HCT116 (cell line): ENCODE results near the gene CSN3. TPM values are rescaled to one million over a fixed set of nuclear protein-coding genes. Genes with fewer than 3 reads are reported as not detected.

Experiments
- ATAC-seq: fragments of 200-7000 bp; cut with Tn5 transposase; 2 replicates; pipeline ENCODE4 v1.9.1; 2020; ENCODE audit warnings: mild to moderate bottlenecking, moderate library complexity
- BruUV-seq: library from RNA; stranded (reverse); fragments of 400-500 nt; replicated peaks from 2 replicates; lab custom pipeline; 2021; lab: Mats Ljungman, UMichigan
- CTCF ChIA-PET: fragments of 300-600 bp; sonication (Branson Sonifier 250); formaldehyde crosslinking; loops from one replicate; lab custom pipeline; 2021; ENCODE audit warnings: antibody characterized with exemption; lab: Charles Lee
- POLR2A ChIA-PET: fragments of 300-600, 350-600 bp; sonication (Branson Sonifier 250); formaldehyde crosslinking; loops from one replicate; lab custom pipeline; 2021; ENCODE audit warnings: antibody characterized with exemption; lab: Charles Lee
- RAD21 ChIA-PET, 2 experiments: fragments of 300-600 bp; sonication (Branson Sonifier 250); formaldehyde crosslinking; loops; one replicate each; lab custom pipeline; 2023; ENCODE audit warnings: low total read pairs in 2 of 2; ENCODE audit not compliant: uncharacterized antibody in 2 of 2, unreplicated experiment in 2 of 2, low non-redundant PET in 1 of 2; lab: Charles Lee
- DNase-seq: peaks from one replicate; pipeline ENCODE4 v3.0.0-alpha.2; 2010; ENCODE audit warnings: low read depth, low spot score
- H2AFZ ChIP-seq: fragments of 200-600 bp; shearing (Covaris generic), sonication (generic); 2 replicates; pipeline ENCODE4 v1.6.1; 2017; ENCODE audit warnings: low read depth, mixed run types, mixed read lengths, antibody characterized with exemption, low read length; ENCODE audit not compliant: poor library complexity, severe bottlenecking
- H3K27ac ChIP-seq: 2 replicates; pipeline ENCODE4 v1.5.1; 2012; ENCODE audit warnings: low read depth, low read length
- H3K27me3 ChIP-seq: fragments of 200-600 bp; sonication (generic); 2 replicates; pipeline ENCODE4 v1.6.1; 2016; ENCODE audit warnings: mixed run types, low read length, mixed read lengths; ENCODE audit not compliant: insufficient read depth
- H3K36me3 ChIP-seq, 2 experiments: fragments of 200-500 bp in 1 of 2; fragments of 200-600 bp in 1 of 2; sonication (Bioruptor generic) in 1 of 2; sonication (generic) in 1 of 2; 2 replicates each; pipeline versions ENCODE4 v1.5.1 to v1.6.1; 2014 to 2016; ENCODE audit warnings: low read length in 2 of 2, inconsistent platforms in 1 of 2, mixed read lengths in 1 of 2, mixed run types in 1 of 2; ENCODE audit not compliant: insufficient read depth in 2 of 2, control insufficient read depth in 1 of 2
- H3K4me1 ChIP-seq, 2 experiments: fragments of 200-600 bp in 1 of 2; sonication (generic) in 1 of 2; 2 replicates each; pipeline versions ENCODE4 v1.5.1 to v1.6.1; 2012 to 2017; ENCODE audit warnings: low read length in 2 of 2, inconsistent platforms in 1 of 2, mild to moderate bottlenecking in 1 of 2, mixed read lengths in 1 of 2, mixed run types in 1 of 2, moderate library complexity in 1 of 2; ENCODE audit not compliant: insufficient read depth in 2 of 2, control insufficient read depth in 1 of 2
- H3K4me2 ChIP-seq: fragments of 200-600 bp; sonication (generic); 2 replicates; pipeline ENCODE4 v1.6.1; 2017; ENCODE audit warnings: mixed run types, low read length, mixed read lengths
- H3K4me3 ChIP-seq, 2 experiments: fragments of 200-600 bp in 1 of 2; sonication (generic) in 1 of 2; replicated peaks in 1 of 2; 2 replicates each; pipeline ENCODE4 v1.5.1; 2011 to 2016; ENCODE audit warnings: low read length in 2 of 2, control low read depth in 1 of 2, low read depth in 1 of 2, mild to moderate bottlenecking in 1 of 2, mixed read lengths in 1 of 2, mixed run types in 1 of 2
- H3K79me2 ChIP-seq: fragments of 200-600 bp; sonication (generic); 2 replicates; pipeline ENCODE4 v1.6.1; 2017; ENCODE audit warnings: mild to moderate bottlenecking, mixed run types, low read length, moderate library complexity, mixed read lengths; ENCODE audit not compliant: insufficient read depth
- H3K9ac ChIP-seq: fragments of 200-600 bp; sonication (generic); 2 replicates; pipeline ENCODE4 v1.6.1; 2016; ENCODE audit warnings: low read length, mixed read lengths
- H3K9me2 ChIP-seq: fragments of 200-600 bp; sonication (generic), shearing (Covaris generic); 2 replicates; pipeline ENCODE4 v1.6.1; 2017; ENCODE audit warnings: mixed run types, mild to moderate bottlenecking, moderate library complexity; ENCODE audit not compliant: insufficient read depth
- H3K9me3 ChIP-seq, 2 experiments: fragments of 200-500 bp in 1 of 2; fragments of 200-600 bp in 1 of 2; sonication (Bioruptor generic) in 1 of 2; sonication (generic) in 1 of 2; 2 replicates each; pipeline ENCODE4 v1.6.1; 2014 to 2017; ENCODE audit warnings: low read length in 2 of 2, mixed read lengths in 2 of 2, inconsistent platforms in 1 of 2, low read depth in 1 of 2, mild to moderate bottlenecking in 1 of 2, mixed run types in 1 of 2, moderate library complexity in 1 of 2; ENCODE audit not compliant: control insufficient read depth in 1 of 2, insufficient read depth in 1 of 2
- H4K20me1 ChIP-seq: fragments of 200-600 bp; sonication (generic), shearing (Covaris generic); 2 replicates; pipeline ENCODE4 v1.6.1; 2017; ENCODE audit warnings: mixed run types, mild to moderate bottlenecking, moderate library complexity; ENCODE audit not compliant: insufficient read depth
- ATF3 ChIP-seq: IDR thresholded peaks from 2 replicates; pipeline ENCODE4 v1.6.1; 2012
- CBX3 ChIP-seq: IDR thresholded peaks from 2 replicates; pipeline ENCODE4 v1.6.1; 2012; ENCODE audit warnings: low read depth
- CEBPB ChIP-seq: IDR thresholded peaks from 2 replicates; pipeline ENCODE4 v1.6.1; 2012; ENCODE audit warnings: low read depth
- CTCF ChIP-seq, 3 experiments: fragments of 200-600 bp in 1 of 3; sonication (generic) in 1 of 3; IDR thresholded peaks in 2 of 3; conservative IDR thresholded peaks in 1 of 3; 2 replicates each; pipeline ENCODE4 v1.5.1; 2012 to 2017; ENCODE audit warnings: low read depth in 2 of 3, low read length in 2 of 3, antibody characterized with exemption in 1 of 3, borderline replicate concordance in 1 of 3, control low read depth in 1 of 3, mild to moderate bottlenecking in 1 of 3, mixed read lengths in 1 of 3, mixed run types in 1 of 3, moderate library complexity in 1 of 3; ENCODE audit not compliant: insufficient read depth in 1 of 3
- ELF1 ChIP-seq: IDR thresholded peaks from 2 replicates; pipeline ENCODE4 v1.6.1; 2012; ENCODE audit warnings: low read depth, borderline replicate concordance
- EZH2 ChIP-seq: fragments of 200-600 bp; sonication (generic); IDR thresholded peaks from 2 replicates; pipeline ENCODE4 v1.6.1; 2017; ENCODE audit warnings: antibody characterized with exemption, mixed run types
- FOSL1 ChIP-seq: IDR thresholded peaks from 2 replicates; pipeline ENCODE4 v1.6.1; 2012; ENCODE audit warnings: low read depth
- MAX ChIP-seq: IDR thresholded peaks from 2 replicates; pipeline ENCODE4 v1.6.1; 2012
- RAD21 ChIP-seq: IDR thresholded peaks from 2 replicates; pipeline ENCODE4 v1.6.1; 2012; ENCODE audit warnings: low read depth, mild to moderate bottlenecking
- SIN3A ChIP-seq: IDR thresholded peaks from 2 replicates; pipeline ENCODE4 v1.6.1; 2012; ENCODE audit warnings: low read depth
- SP1 ChIP-seq: IDR thresholded peaks from 2 replicates; pipeline ENCODE4 v1.6.1; 2012; ENCODE audit warnings: low read depth
- SRF ChIP-seq: IDR thresholded peaks from 2 replicates; pipeline ENCODE4 v1.6.1; 2012; ENCODE audit warnings: low read depth
- TCF7L2 ChIP-seq: IDR thresholded peaks from 2 replicates; pipeline ENCODE4 v1.7.0; 2011; ENCODE audit warnings: borderline replicate concordance, inconsistent platforms; ENCODE audit not compliant: insufficient read depth, insufficient read length; ENCODE audit errors: extremely low read depth
- ZBTB33 ChIP-seq: IDR thresholded peaks from 2 replicates; pipeline ENCODE4 v1.6.1; 2011; ENCODE audit warnings: mild to moderate bottlenecking, low read length, moderate library complexity; ENCODE audit not compliant: insufficient replicate concordance; ENCODE audit errors: extremely low read depth
- ZFX ChIP-seq: fragments of 450-650 bp; IDR thresholded peaks from 2 replicates; pipeline ENCODE4 v1.6.1; 2017
- ZNF274 ChIP-seq: fragments of 200-500 bp; sonication (Bioruptor generic); IDR thresholded peaks from 2 replicates; pipeline ENCODE4 v1.6.1; 2014; ENCODE audit warnings: mild to moderate bottlenecking, low read depth, low read length, inconsistent platforms
- intact Hi-C: fragments of 100-400 bp; cut with micrococcal nuclease; formaldehyde crosslinking; loops from 2 replicates; pipeline ENCODE4 v1.10.0; 2022
- total RNA-seq: library from RNA; stranded (reverse); gene quantifications from one replicate; pipeline ENCODE4 v1.2.1, GENCODE V29; 2021; ENCODE audit not compliant: unreplicated experiment

Gene CSN3
- total RNA-seq, 1 experiment from 2014 or later = not detected

- no peak for TF ChIP-seq ZNF274
- no peak for TF ChIP-seq ZFX
- TF ChIP-seq SP1 = no peak
- TF ChIP-seq SIN3A = no peak
- TF ChIP-seq CBX3 = no peak
- TF ChIP-seq RAD21 = no peak
- no peak for TF ChIP-seq EZH2
- TF ChIP-seq, all 23 proteins: peak for 0
Measured at GRCh38 chr4:70196857-70197256, 45.5 kb upstream of the CSN3 start (continued).

- H4K20me1 ChIP-seq = no peaks in the 10 kb centered on the region
- H3K79me2 ChIP-seq = no peaks in the 10 kb centered on the region
- no peak overlapping the region for H3K4me2 ChIP-seq
- ChIA-PET POLR2A (no interaction called here), CTCF (no interaction called here), RAD21 (no interaction called here)
- H3K36me3 ChIP-seq = no peaks in the 10 kb centered on the region
- H3K4me1 ChIP-seq = no peaks in the 10 kb centered on the region
- ATAC-seq (no peak), DNase-seq (no peak)
- no peak overlapping the region for H3K9ac ChIP-seq
- H3K9me3 ChIP-seq = no peaks in the 10 kb centered on the region
- H3K27me3 ChIP-seq = no peaks in the 10 kb centered on the region
- intact Hi-C loops = no loop called here
- H3K9me2 ChIP-seq = no peaks in the 10 kb centered on the region
- no peak overlapping the region for H3K27ac ChIP-seq
- no TSS peak for BruUV-seq
- TF ChIP-seq CEBPB (no peak), RAD21 (no peak), ATF3 (no peak), ELF1 (no peak), FOSL1 (no peak)
- no peak overlapping the region for H2AFZ ChIP-seq
- no peak overlapping the region for H3K4me3 ChIP-seq
Measured at GRCh38 chr4:70197842-70198241, 44.6 kb upstream of the CSN3 start.

GRCh38 chr4:70203601-70204000, 38.8 kb upstream of the CSN3 start:
- no peak overlapping the region for H3K9ac ChIP-seq
- H3K4me3 ChIP-seq = no peak overlapping the region
- ChIA-PET POLR2A (no interaction called here), CTCF (no interaction called here), RAD21 (no interaction called here)
- intact Hi-C loops = no loop called here
- H3K27ac ChIP-seq = no peak overlapping the region
- ATAC-seq (no peak), DNase-seq (no peak)
- H3K36me3 ChIP-seq = no peaks in the 10 kb centered on the region
- H4K20me1 ChIP-seq = no peaks in the 10 kb centered on the region
- no peaks in the 10 kb centered on the region for H3K27me3 ChIP-seq
- H3K9me2 ChIP-seq = no peaks in the 10 kb centered on the region
- BruUV-seq = no TSS peak
- H3K9me3 ChIP-seq = no peaks in the 10 kb centered on the region
- H3K79me2 ChIP-seq = no peaks in the 10 kb centered on the region
- no peak overlapping the region for H2AFZ ChIP-seq
- H3K4me2 ChIP-seq = no peak overlapping the region
- H3K4me1 ChIP-seq = no peaks in the 10 kb centered on the region
- no peak for TF ChIP-seq MAX
- no peak for TF ChIP-seq SRF
- no peak for TF ChIP-seq ATF3
- TF ChIP-seq CEBPB = no peak
- TF ChIP-seq ZBTB33 = no peak
- TF ChIP-seq CBX3 = no peak
- TF ChIP-seq CTCF (IDR thresholded peaks at IDR 0.05 in 2 of 3, conservative IDR thresholded peaks at IDR 0.05 in 1 of 3; ENCODE audit: borderline replicate concordance in 1 of 3, insufficient read depth in 1 of 3, low read depth in 2 of 3, low read length in 2 of 3) = no peak
- TF ChIP-seq TCF7L2 = no peak
